ENCODE measurements around the gene FAM43B. TPM values are rescaled to one million over a fixed set of nuclear protein-coding genes. Genes with fewer than 3 reads are reported as not detected.
"Not testable (repeated sequence)": the region's sequence is repeated elsewhere in the genome, so short reads cannot be mapped to it uniquely, and the experiment has no call there.

Gene FAM43B
- polyA plus RNA-seq (2012; ENCODE audit: low read depth, missing spikeins) = not detected

DNA sequence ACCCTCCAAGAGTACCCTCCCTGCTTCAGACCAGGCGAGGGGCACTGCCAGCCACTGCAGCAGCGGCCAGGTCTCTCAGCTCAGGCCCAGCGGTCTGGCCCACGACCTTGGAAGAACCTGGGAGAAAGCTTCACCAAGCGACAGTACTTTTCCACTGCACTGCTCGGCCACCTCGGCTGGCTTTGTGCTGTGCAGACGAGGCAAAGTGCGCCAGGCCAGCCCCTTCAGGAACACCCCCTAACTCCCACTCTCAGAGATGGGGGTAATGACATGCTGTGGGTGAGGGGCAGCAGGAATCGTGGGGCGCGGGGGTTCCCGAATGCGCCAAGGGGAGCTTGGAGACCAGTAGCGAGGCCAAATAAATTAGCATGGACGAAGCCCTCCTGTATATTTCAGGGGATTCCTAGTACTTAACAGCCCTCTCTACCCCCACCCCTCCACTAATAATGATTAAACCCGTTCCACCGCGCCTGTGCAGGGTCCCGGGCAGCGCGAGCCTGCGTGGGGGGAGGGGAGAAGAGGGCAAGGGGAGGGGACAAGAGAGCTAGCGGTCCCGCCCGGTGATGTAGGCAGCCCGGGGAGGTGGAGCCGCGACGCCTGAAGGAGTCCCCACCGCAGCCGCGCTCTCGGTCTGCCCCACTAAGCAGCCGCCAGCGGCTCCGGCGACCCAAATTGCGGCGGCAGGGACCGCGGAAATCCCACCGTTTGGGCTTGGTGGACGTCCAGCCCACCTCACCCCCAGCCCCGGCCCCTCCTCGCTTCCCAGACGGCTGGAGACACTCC is at the start of gene FAM43B:
Gene FAM43B (plus strand): TSS at position 629 of the 783 bp plus-strand sequence. CDS start 401 bp downstream, outside the sequence.
- TF ChIP-seq POU2F2 (IDR thresholded peaks at IDR 0.05; ENCODE audit: low read depth, low read length) = no peak
- no peak for TF ChIP-seq POLR2A (IDR thresholded peaks at IDR 0.05; ENCODE audit: low read depth, low read length)
- TF ChIP-seq POLR2AphosphoS5 (IDR thresholded peaks at IDR 0.05; ENCODE audit: low read depth, low read length) = no peak
- no peak for TF ChIP-seq PAX5 (IDR thresholded peaks at IDR 0.05; ENCODE audit: insufficient read depth, low read length, severe bottlenecking)
- TF ChIP-seq TAF1 (IDR thresholded peaks at IDR 0.05; ENCODE audit: low read depth, low read length) = no peak
- no peak for FAIRE-seq
- peak; percentile 50 for DNase-seq (ENCODE audit: insufficient read length, low spot score)

GRCh38 chr1:20505488-20505887 is 46.9 kb upstream of the FAM43B start:
- TF ChIP-seq SPI1 (IDR thresholded peaks at IDR 0.05; ENCODE audit: low read depth, low read length) = no peak
- no peak for TF ChIP-seq PAX5 (IDR thresholded peaks at IDR 0.05; ENCODE audit: insufficient read depth, low read length, severe bottlenecking)
- no peak for TF ChIP-seq POLR2A (IDR thresholded peaks at IDR 0.05; ENCODE audit: low read depth, low read length)
- TF ChIP-seq TAF1 (IDR thresholded peaks at IDR 0.05; ENCODE audit: low read depth, low read length) = no peak
- TF ChIP-seq POLR2AphosphoS5 (IDR thresholded peaks at IDR 0.05; ENCODE audit: low read depth, low read length) = no peak
- no peak for TF ChIP-seq POU2F2 (IDR thresholded peaks at IDR 0.05; ENCODE audit: low read depth, low read length)
- DNase-seq (ENCODE audit: insufficient read length, low spot score) = no peak
- no peak for FAIRE-seq

GRCh38 chr1:20507248-20507563 is 45.2 kb upstream of the FAM43B start:
- DNase-seq (ENCODE audit: insufficient read length, low spot score) = no peak
- TF ChIP-seq TAF1 (IDR thresholded peaks at IDR 0.05; ENCODE audit: low read depth, low read length) = no peak
- no peak for TF ChIP-seq PAX5 (IDR thresholded peaks at IDR 0.05; ENCODE audit: insufficient read depth, low read length, severe bottlenecking)
- TF ChIP-seq SPI1 (IDR thresholded peaks at IDR 0.05; ENCODE audit: low read depth, low read length) = no peak
- TF ChIP-seq POLR2AphosphoS5 (IDR thresholded peaks at IDR 0.05; ENCODE audit: low read depth, low read length) = no peak
- no peak for TF ChIP-seq POLR2A (IDR thresholded peaks at IDR 0.05; ENCODE audit: low read depth, low read length)
- no peak for TF ChIP-seq POU2F2 (IDR thresholded peaks at IDR 0.05; ENCODE audit: low read depth, low read length)
- FAIRE-seq = peak; percentile 55

GRCh38 chr1:20507564-20508410 is 44.6 kb upstream of the FAM43B start, which contains the start of gene MUL1:
MUL1 (minus strand) TSS chr1:20508151; CDS start chr1:20508024, 127 bp downstream.
- TF ChIP-seq POU2F2 (IDR thresholded peaks at IDR 0.05; ENCODE audit: low read depth, low read length) = 0 out of 2 replicates have a peak, but pooled peaks have one; percentile 22
- TF ChIP-seq POLR2AphosphoS5 (IDR thresholded peaks at IDR 0.05; ENCODE audit: low read depth, low read length) = peak; percentile 52
- TF ChIP-seq POLR2A (IDR thresholded peaks at IDR 0.05; ENCODE audit: low read depth, low read length) = peak; percentile 64
- no peak for TF ChIP-seq PAX5 (IDR thresholded peaks at IDR 0.05; ENCODE audit: insufficient read depth, low read length, severe bottlenecking)
- TF ChIP-seq SPI1 (IDR thresholded peaks at IDR 0.05; ENCODE audit: low read depth, low read length) = no peak
- TF ChIP-seq TAF1 (IDR thresholded peaks at IDR 0.05; ENCODE audit: low read depth, low read length) = 0 out of 2 replicates have a peak, but pooled peaks have one; percentile 16
- DNase-seq (ENCODE audit: insufficient read length, low spot score) (peak; percentile 95), FAIRE-seq (peak; percentile 96)

GRCh38 chr1:20508411-20508771 is 44.0 kb upstream of the FAM43B start:
- TF ChIP-seq PAX5 (IDR thresholded peaks at IDR 0.05; ENCODE audit: insufficient read depth, low read length, severe bottlenecking) (no peak), POLR2AphosphoS5 (IDR thresholded peaks at IDR 0.05; ENCODE audit: low read depth, low read length) (no peak)
- DNase-seq (ENCODE audit: insufficient read length, low spot score) = no peak
- FAIRE-seq = no peak

- TF ChIP-seq POU2F2 (IDR thresholded peaks at IDR 0.05; ENCODE audit: low read depth, low read length) (no peak), TAF1 (IDR thresholded peaks at IDR 0.05; ENCODE audit: low read depth, low read length) (no peak), POLR2AphosphoS5 (IDR thresholded peaks at IDR 0.05; ENCODE audit: low read depth, low read length) (no peak), SPI1 (IDR thresholded peaks at IDR 0.05; ENCODE audit: low read depth, low read length) (peak; percentile 58)
- DNase-seq (ENCODE audit: insufficient read length, low spot score) = no peak
- FAIRE-seq = no peak
These were observed 40.6 kb upstream of the FAM43B start for GRCh38 chr1:20511518-20512428.

- not testable (repeated sequence) for FAIRE-seq; DNase-seq (ENCODE audit: insufficient read length, low spot score)
These were observed 32.6 kb upstream of the FAM43B start for GRCh38 chr1:20519609-20520262.

- DNase-seq (ENCODE audit: insufficient read length, low spot score) (peak; percentile 25), FAIRE-seq (peak; percentile 71)
- TF ChIP-seq POU2F2 (IDR thresholded peaks at IDR 0.05; ENCODE audit: low read depth, low read length) = no peak
These were observed 30.2 kb upstream of the FAM43B start for GRCh38 chr1:20521960-20522861.
